GM18502 (cell line): ENCODE results near the gene EVL.

Experiments used
- ATAC-seq: cut with Tn5 transposase; IDR thresholded peaks from one replicate; pipeline ENCODE4 v1.9.1; 2021; ENCODE audit warnings: mild to moderate bottlenecking; ENCODE audit not compliant: unreplicated experiment, poor library complexity

The EVL gene

GRCh38 chr14:100121643-100122480 is 56.6 kb downstream of the EVL start:
- no peak for ATAC-seq

GRCh38 chr14:100122481-100123223 is 57.4 kb downstream of the EVL start:
- ATAC-seq = no peak

- no peak for ATAC-seq
These were observed 58.4 kb downstream of the EVL start for GRCh38 chr14:100123618-100124017.

- ATAC-seq = no peak
These were observed 59.4 kb downstream of the EVL start for GRCh38 chr14:100124551-100125088.

GRCh38 chr14:100126401-100126800 is 61.2 kb downstream of the EVL start:
- ATAC-seq = no peak

- ATAC-seq = no peak
These were observed 62.7 kb downstream of the EVL start for GRCh38 chr14:100127853-100128455.

GRCh38 chr14:100128688-100129087 is 63.5 kb downstream of the EVL start:
- no peak for ATAC-seq

- ATAC-seq = no peak
These were observed 64.0 kb downstream of the EVL start for GRCh38 chr14:100129161-100129589.

- no peak for ATAC-seq
These were observed 65.3 kb downstream of the EVL start for GRCh38 chr14:100130521-100130920.

GRCh38 chr14:100131181-100131580 is 66.0 kb downstream of the EVL start:
- ATAC-seq = no peak

- no peak for ATAC-seq
These were observed 67.1 kb downstream of the EVL start for GRCh38 chr14:100132161-100132902.

GRCh38 chr14:100132903-100133510 is 67.8 kb downstream of the EVL start:
- ATAC-seq = no peak

GRCh38 chr14:100134586-100134985 is 69.4 kb downstream of the EVL start:
- no peak for ATAC-seq

GRCh38 chr14:100135073-100135472 is 69.9 kb downstream of the EVL start:
- ATAC-seq = no peak

GRCh38 chr14:100135784-100136183 is 70.6 kb downstream of the EVL start:
- no peak for ATAC-seq

GRCh38 chr14:100137173-100137572 is 72.0 kb downstream of the EVL start:
- no peak for ATAC-seq

GRCh38 chr14:100138082-100138787 is 73.0 kb downstream of the EVL start:
- ATAC-seq = no peak

- no peak for ATAC-seq
These were observed 73.7 kb downstream of the EVL start for GRCh38 chr14:100138955-100139354.

GRCh38 chr14:100140452-100141078 is 75.3 kb downstream of the EVL start:
- ATAC-seq = no peak
